ENCODE results near the gene CDCA8. TPM values are rescaled to one million over a fixed set of nuclear protein-coding genes. Genes with fewer than 3 reads are reported as not detected.

The CDCA8 gene
- total and polyA plus RNA-seq, 2 of the 8 experiments (the other 6 are each of a cell fraction or from before 2014, with no cell fraction given), result 43.9 to 46.2 TPM

GRCh38 chr1:37666241-37666867 lies 26.0 kb upstream of the CDCA8 start (continued):
- TF ChIP-seq, protein P1, sequence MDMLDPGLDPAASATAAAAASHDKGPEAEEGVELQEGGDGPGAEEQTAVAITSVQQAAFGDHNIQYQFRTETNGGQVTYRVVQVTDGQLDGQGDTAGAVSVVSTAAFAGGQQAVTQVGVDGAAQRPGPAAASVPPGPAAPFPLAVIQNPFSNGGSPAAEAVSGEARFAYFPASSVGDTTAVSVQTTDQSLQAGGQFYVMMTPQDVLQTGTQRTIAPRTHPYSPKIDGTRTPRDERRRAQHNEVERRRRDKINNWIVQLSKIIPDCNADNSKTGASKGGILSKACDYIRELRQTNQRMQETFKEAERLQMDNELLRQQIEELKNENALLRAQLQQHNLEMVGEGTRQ (IDR thresholded peaks at IDR 0.05; ENCODE audit: low read length), result no peak
- TF ChIP-seq POU5F1 (IDR thresholded peaks at IDR 0.05; ENCODE audit: low read depth, low read length) (no peak), TAF7 (optimal IDR thresholded peaks at IDR 0.05; ENCODE audit: borderline replicate concordance, low read depth, low read length) (no peak), CBX5 (IDR thresholded peaks at IDR 0.05; ENCODE audit: low read depth, low read length) (no peak)

All from H1 (cell line).